GM18868 (cell line): ENCODE results near the gene MMP12.
"Not testable (repeated sequence)": the region's sequence is repeated elsewhere in the genome, so short reads cannot be mapped to it uniquely, and the experiment has no call there.

ENCODE experiments used
- ATAC-seq: cut with Tn5 transposase; IDR thresholded peaks from one replicate; pipeline ENCODE4 v1.9.1; 2021; ENCODE audit warnings: mild to moderate bottlenecking, moderate library complexity; ENCODE audit not compliant: unreplicated experiment

Gene MMP12

DNA sequence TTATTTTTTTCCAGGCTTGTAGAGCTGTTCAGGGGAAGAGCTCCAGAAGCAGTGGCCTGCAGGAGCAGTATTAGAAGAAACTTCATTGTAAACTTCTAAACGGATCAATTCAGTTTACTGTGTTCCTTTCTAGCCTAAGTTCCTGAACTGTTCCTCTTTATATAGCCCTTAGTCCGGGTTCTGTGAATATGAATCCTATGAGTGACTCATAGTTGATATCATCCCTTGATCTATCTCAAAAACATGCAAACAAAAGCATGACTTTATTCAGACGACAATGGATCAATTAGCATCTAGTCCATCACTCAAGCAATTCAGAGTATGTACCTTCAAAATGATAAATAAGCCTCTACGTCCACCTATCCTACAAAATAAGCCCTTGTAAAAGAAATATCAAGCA, at the start of gene MMP12:
Gene MMP12 (minus strand): TSS at position 131 of the 400 bp plus-strand sequence. CDS start 45 bp downstream, at position 86.
- no peak for ATAC-seq

DNA sequence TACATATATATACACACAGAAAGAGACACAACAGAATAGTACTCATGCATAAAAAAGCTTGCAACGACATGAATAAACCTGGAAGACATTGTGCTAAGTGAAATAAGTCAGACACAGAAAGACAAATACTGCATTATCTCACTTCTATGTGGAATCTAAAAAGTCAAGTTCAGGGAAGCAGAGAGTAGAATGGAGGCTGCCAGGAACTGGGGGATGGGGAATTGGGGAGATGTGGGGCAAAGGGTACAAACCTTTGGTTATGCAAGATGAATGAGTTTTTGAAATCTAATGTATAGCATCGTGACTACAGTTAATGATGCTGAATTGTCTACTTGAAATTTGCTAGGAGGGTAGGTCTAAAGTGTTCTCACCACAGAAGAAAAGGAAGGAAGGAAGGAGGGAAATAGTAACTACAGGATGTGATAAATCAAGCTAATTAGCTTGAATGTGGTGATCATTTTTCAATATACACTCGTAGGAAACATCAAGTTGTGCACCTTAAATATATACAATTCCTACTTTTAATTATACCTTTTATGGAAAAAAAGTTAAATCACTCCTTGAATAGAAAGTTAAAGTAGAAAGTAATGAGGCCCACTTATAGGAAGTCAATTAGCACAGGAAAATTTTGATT, 46.9 kb upstream of the MMP12 start:
- ATAC-seq: no peak

DNA sequence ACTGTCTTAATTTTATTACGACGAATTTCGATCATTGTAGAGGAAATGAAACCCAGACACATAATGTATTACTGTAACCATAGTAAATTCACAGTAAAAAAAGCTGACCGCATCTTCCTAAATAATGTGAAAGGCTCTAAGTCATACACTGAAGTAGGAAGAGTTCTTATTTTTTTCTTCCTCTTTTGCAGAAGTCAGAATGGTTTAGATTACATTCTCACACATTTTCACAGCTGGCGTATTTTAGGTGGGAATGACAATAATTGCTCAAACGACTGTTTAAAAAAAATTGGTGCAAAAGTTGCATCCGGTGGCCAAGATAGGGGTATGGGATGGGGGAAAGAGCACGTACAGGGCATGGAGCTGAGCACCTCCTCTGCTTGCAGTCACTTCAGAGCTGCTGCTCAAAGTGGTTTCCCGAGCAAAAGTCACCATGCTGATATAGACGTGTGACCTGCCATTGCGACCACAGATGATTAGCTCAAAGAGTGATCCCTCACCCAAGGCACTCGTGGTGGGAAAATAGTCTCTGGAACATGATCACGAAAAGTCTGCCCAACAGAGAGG, 45.4 kb upstream of the MMP12 start:
- peak; percentile 87 for ATAC-seq

DNA sequence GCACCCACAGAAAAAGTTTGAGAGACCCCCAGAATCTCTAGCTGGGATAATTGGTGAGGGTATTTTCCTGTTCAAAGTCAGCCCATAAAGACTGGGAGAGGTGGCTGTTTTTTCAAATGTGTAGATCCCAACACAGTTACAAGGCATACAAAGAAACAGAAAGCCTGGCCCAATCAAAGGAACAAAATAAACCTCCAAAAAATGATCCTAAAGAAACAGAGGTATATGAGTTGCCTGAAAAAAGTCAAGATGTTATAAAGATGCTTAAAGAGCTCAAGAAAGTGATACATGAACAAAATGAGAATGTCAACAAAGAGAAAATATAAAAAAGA, 40.2 kb upstream of the MMP12 start:
- ATAC-seq: no peak

DNA sequence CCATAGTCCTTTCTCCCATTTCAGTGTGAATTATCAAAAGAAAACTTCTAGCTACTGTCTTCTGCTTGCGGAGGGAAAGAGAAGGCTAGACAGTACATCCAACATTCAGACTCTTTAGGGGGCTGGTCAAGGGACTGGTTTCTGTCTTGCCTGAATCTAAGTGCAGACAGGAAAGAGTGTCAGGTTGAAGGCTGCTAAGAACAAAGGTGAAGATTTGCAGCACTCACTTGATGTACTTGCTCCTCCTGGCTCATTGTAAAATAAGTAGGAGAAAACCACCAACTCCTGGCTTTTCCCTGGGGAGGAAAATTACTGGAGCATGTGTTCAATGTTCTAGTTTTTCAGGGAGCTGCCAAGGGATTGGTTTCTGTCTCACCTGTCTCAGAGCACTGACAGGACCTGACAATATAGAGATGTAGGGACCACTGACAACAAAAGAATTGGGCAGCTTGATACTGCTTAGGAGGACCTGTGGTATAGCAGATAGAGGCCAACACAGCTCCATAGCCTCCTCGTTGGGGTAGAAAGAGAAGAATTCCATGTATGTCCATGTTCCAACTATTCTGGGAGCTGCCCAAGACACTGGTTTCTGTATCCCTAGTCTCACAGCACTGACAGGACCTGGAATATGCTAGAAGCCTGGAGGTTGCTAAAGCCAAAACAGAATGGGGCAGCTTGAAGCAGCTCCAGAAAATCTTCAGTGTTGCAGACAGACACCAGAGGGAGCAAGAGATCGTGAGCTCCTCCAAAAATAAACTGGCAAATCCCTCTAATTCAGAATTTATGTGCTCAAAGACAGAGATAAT, 39.7 kb upstream of the MMP12 start:
- ATAC-seq: peak; percentile 64

DNA sequence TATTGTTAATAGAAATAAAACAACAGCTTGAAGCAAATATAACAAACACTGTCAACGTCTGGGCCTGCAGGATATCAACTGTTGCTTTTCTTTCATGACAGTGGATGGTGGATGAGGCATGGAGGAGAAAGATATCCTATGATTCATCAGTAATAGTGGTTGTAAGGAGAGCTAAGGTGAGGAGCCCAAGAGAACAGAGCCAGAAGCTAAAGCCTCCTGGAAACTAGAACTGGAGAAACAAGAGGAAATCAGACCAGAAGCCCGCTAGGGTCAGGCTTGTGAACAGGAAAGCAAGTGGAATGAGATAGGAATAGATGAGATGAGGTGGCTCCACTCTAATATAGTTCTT, 37.7 kb upstream of the MMP12 start:
- no peak for ATAC-seq

DNA sequence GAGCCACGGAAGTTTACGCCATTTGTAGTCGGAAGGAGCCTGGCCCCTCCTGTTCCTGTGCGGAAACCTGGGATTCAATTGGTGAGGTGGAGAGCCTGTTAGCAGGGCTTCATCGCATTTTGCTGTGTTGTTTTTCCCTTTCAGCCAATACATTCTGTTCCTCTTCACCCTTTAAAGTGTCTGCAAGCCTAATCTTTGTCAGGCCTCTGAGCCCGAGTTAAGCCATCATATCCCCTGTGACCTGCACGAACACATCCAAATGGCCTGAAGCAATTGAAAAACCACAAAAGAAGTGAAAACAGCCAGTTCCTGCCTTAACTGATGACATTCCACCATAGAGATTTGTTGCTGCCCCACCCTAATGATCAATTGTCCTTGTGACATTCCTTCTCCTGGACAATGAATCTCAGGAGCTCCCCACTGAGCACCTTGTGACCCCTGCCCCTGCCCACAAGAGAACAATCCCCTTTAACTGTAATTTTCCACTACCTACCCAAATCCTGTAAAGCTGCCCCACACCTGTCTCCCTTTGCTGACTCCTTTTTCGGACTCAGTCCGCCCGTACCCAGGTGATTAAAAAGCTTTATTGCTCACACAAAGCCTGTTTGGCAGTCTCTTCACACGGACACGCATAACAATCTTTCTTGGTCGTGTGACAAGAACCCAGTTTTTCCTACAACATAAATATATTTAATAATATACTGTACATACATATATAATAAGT, 37.1 kb upstream of the MMP12 start:
- no peak for ATAC-seq

DNA sequence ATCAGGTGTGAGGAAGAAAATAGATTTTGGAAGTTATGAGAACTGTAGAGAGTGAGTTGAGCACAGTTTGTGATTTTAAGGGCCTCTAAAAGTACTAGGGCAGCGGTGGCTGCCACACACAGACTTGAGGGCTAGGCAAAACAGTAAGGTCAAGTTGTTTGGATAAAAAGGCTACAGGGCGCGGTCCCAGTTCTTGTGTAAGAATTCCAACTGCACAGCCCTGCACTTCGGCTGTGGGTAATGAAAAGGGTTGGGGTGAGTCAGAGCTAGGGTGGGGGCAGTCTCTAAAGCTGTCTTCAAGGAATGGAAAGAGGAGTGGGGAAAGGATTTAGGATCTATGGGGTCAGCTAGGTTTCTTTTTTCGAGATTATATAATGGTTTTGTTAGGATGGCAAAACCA, 31.1 kb upstream of the MMP12 start:
- ATAC-seq: not testable (repeated sequence)

DNA sequence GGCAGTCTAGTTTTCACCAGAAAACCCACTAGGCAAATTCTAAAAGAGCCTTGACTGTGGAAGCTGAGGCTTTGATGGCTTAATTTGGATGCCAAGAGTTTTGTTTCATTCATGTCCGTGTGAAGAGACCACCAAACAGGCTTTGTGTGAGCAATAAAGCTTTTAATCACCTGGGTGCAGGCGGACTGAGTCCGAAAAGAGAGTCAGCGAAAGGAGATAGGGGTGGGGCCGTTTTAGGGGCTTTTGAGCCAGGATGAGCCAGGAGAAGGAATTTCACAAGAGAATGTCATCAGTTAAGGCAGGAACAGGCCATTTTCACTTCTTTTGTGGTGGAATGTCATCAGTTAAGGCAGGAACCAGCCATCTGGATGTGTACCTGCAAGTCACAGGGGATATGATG, 29.1 kb upstream of the MMP12 start:
- not testable (repeated sequence) for ATAC-seq

DNA sequence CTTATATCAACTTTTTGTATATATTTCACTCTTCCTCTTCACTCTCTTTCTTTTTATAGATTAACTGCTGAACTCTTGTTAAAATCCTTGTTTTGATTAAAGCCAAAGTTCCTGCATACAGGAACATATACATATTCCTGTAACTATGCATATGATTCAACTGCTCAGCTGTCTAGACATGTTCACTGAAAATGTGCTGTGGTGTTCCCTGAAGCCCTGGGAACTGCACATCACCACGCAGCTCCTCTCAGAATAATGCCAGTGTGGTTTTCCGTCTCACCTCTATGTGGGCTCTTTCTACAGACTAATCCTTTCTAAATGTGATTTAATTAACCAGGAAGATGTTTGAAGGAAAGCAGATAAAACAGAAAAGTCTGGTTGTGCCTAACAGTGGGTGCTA, 25.6 kb upstream of the MMP12 start:
- ATAC-seq: no peak

DNA sequence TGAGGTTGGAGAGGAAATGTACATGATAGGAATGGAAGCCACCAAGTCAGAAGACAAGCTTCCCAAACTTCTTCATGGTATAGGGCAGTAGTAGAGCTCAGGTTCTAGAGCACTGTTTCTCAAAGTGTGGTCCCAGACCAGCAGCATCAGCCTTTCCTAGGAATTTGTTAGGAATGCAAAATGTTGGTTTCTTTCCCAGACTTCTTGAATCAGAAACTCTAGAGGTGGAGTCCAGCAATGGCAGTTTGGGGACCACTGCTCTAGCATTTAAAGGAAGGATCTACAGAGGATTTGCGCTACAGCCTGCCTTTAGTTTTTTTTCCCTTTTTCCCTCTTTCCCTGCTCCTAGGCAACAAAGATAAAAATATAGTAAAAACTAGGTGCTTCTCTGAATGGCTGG, 17.0 kb upstream of the MMP12 start:
- no peak for ATAC-seq

DNA sequence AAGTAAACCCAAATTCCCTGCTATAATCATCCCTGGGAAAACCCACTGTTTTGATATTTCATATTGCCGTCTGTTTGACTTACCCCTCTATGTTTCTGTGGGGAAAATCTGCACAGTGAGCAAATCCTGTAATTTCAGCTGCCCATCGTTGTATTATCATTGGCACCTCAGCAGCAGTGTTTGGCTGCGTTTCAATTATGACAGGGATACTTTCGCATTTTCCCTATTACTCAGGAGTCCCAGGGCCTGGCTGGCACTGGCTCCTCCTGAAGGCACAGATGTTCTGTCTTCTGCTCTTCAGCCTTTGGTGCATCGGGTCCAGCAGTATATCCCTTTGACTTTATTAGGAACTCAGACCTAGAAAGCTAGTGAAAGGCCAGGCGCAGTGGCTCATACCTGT, 12.2 kb upstream of the MMP12 start:
- no peak for ATAC-seq

DNA sequence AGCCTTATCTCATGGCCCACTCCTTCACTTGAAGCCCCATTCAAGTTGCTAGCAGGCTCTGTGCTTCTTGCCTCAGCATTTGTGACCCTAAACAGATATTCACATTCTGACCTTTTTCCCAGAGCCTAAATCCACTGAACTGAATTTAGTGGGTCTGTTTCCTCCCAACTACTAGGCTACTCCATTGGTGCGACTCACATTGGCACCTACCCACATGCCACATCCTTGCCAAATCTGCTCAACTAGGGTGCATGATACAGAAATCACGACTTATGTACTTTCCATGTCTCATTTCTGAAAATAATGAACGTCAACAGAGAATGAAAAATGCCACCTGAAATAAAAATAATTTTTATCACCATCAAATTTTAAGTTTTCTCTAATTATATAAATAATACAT, 8.4 kb upstream of the MMP12 start:
- no peak for ATAC-seq

DNA sequence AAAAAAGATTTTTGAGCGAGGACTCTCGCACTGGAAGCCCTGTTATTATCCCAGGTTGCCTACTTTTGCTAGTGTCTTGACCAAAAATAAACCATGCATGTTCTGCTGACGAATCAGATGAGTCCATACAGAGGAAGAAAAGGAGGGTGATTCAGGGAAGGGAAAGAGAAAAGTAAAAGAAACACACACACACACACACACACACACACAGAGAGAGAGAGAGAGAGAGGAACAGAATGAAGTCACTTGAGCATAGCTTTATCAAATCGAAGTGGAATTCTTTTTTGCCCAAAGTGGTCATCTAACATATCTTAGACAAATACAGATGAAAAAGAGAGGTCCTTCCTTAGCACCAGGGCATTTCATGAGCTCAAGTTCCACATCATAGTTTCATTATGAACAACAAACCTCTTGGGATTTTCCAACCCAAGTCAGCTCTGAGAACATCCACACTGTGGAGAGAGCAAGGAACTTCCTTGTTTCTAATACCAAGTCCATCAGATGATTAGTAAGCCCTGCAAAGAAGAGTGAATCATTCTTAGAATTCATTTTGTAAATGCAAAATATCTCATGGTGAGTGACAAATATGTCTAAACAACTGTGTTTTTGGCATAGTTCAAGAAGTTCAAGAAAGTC, 7.7 kb upstream of the MMP12 start:
- ATAC-seq: peak; percentile 90

DNA sequence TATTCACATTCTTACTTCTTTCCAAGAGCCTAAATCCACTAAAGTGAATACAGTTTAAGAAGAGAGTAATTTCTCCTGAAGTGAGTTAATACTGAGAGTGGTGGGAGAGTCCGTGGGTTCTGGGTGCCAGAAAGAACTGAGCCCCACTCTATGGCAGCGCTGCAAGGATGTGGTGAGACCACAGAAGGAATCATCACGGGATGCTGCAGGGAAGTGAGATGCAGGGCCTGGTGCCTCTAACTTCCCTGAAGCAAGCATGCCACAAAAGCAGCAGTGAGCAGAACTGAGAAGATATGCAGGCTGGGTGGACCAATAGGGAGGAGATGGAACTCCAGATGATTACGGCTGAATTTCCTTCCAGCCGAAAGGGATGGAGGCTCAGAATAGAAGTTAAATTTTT, 5.0 kb upstream of the MMP12 start:
- no peak for ATAC-seq

DNA sequence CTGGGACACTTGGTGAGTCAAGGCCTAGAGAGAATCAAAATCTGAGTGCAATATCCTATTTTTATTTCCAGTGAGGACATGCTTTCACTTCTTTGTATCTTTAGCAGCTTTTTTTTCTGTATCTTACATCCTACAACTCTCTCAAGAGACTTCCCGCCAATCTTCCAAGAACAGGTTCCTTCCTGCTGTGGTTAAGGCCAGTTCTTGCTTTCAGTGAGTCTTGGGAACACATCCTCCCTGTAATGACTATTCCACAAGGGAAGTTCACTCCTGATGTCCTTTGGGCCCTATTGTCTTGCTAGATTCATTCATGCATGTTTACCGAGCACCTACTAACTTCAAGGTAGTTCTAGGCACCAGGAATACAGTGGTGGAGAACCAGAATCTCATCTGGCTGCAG, 3.8 kb upstream of the MMP12 start:
- no peak for ATAC-seq

DNA sequence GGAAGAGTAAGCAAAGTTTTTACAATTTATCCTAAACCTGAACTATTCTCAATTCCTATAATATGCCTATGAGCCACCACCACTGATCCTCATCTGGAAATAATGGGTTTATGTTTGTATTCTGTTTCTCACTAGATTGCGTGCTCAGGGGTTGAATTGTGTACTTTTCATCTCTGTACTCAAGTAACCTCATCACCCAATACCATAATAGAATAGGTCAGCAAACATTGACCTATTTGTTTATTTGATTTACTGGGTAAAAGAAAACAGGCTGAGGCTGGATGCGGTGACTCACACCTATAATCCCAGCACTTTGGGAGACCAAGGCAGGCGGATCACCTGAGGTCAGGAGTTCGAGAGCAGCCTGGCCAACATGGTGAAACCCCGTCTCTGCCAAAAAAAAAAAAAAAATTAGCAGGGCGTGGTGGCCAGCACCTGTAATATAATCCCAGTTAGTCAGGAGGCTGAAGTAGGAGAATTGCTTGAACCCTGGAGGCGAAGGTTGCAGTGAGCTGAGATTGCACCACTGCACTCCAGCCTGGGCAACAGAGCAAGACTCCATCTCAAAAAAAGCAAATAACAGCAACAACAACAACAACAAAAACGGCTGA, 5.3 kb downstream of the MMP12 start:
- ATAC-seq: not testable (repeated sequence)

DNA sequence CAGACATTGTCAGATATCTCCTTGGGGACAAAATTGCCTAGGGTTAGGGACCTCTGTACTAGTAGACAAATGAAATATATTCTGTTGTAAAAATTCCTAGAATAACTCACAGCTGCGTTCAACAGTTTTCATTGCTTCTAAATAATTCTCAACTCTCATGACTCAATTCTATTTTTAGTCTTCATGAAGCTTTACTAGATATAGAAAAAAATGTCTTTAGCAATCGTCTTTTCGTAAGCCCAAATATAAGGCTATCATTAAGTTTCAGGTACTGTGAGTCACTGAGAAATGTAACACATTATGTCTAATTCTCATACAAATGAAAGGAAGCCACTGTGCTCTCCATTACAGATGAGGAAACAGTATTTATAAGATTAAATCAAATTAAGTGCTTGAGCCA, 6.4 kb downstream of the MMP12 start:
- no peak for ATAC-seq

DNA sequence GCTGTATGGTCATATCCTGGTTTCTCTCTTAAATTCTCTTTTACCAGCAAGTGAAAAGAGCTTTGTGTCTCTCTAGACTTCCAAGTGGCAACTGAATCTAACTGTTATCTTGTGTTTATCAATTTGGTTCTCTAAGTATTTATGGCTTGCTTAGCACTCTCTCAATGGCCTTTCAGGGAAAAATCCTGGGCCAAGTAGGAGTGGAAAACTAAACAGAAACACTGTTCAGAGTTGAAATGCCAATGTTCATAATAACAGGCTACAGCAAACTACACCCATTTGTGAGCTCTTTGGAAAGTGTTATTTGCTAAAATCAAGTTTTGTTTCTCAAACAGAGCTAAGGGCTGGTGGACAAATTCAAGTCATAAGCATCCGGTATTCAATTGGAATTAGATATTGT, 10.1 kb downstream of the MMP12 start:
- ATAC-seq: no peak

DNA sequence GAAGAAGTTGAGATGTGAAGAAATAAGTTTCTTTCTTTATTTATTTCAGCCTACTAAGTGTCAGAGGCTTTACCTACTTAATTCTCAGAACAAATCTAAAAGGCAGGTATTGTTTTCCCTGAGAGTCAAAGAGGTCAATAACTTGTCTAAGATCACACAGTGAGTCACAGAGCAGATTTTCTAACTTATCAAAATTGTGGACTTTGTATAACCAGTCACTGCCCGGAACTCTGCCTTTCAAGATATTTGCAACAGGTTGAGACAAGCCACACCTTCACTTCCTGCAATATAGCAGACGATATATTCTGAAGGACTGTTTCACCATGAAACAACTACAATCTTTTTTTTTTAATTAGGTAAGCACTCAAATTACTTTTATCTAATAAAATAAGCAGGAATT, 20.8 kb downstream of the MMP12 start:
- ATAC-seq: no peak

DNA sequence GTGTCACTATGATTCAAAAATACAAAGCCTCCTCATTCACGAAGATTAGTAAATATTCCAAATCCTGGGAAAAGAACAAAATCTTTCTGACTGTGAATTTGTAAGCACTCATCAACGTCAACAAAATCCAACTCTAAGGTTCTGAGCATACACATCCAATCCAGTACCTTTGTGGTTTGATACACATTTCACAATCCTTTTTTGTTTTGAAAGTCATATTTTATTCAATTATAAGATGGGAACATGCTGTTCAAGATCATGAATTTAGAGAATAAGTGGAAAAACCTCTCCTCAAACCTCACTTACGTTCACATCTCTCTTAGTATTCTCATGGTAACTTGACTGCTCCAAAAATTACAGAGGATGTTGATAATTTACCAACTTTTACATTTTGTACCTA, 21.7 kb downstream of the MMP12 start:
- ATAC-seq: no peak
